ENCODE measurements around the gene CACNB2. TPM values are rescaled to one million over a fixed set of nuclear protein-coding genes. Genes with fewer than 3 reads are reported as not detected.
A peak's percentile ranks its signal among the peaks of the same experiment; 100 is the strongest.

The CACNB2 gene
- polyA plus RNA-seq, 1 of the 3 experiments (the other 2 are of a cell fraction) = 0.74 TPM

- H3K79me2 ChIP-seq (ENCODE audit: insufficient read depth) = no peaks in the 10 kb centered on the region
- no peaks in the 10 kb centered on the region for H3K36me3 ChIP-seq (replicated peaks in 1 of 2; ENCODE audit: control insufficient read depth in 1 of 2, insufficient read depth in 2 of 2, low read length in 1 of 2)
- no peak overlapping the region for H3K27ac ChIP-seq (ENCODE audit: low read depth in 2 of 2, low read length in 1 of 2)
- H3K4me3 ChIP-seq (ENCODE audit: low read depth in 2 of 2, low read length in 1 of 2) = no peak overlapping the region
- DNase-seq = no peak
- POLR2A ChIA-PET = no interaction called here
- no peaks in the 10 kb centered on the region for H4K20me1 ChIP-seq (ENCODE audit: insufficient read depth)
- no peak overlapping the region for H3K9ac ChIP-seq
- no peak overlapping the region for H2AFZ ChIP-seq (ENCODE audit: low read depth)
- WGBS (ENCODE audit: low lambda C conversion rate) = 68% methylated on average over 2 of the region's 2 CpGs
- no peaks in the 10 kb centered on the region for H3F3A ChIP-seq (replicated peaks; ENCODE audit: insufficient read depth)
- TF ChIP-seq REST (IDR thresholded peaks at IDR 0.05; ENCODE audit: low read depth, low read length) = peak; percentile 81
- no peak for TF ChIP-seq RXRA (IDR thresholded peaks at IDR 0.05; ENCODE audit: borderline replicate concordance, low read depth)
- TF ChIP-seq TCF12 (IDR thresholded peaks at IDR 0.05) = no peak
- CTCF ChIA-PET = no interaction called here
- no peak overlapping the region for H3K4me2 ChIP-seq
- no peaks in the 10 kb centered on the region for H3K9me3 ChIP-seq
- no peaks in the 10 kb centered on the region for H3K4me1 ChIP-seq (ENCODE audit: control insufficient read depth in 1 of 2, insufficient read depth in 2 of 2, low read depth in 1 of 2, low read length in 1 of 2)
- H3K9me2 ChIP-seq = no peaks in the 10 kb centered on the region
- H3K27me3 ChIP-seq (ENCODE audit: insufficient read depth) = no peaks in the 10 kb centered on the region
Observed at GRCh38 chr10:18469125-18469524, 328.9 kb downstream of the CACNB2 start.

GRCh38 chr10:18472977-18473376 lies 332.8 kb downstream of the CACNB2 start:
- H3K79me2 ChIP-seq (ENCODE audit: insufficient read depth) = no peaks in the 10 kb centered on the region
- ChIA-PET POLR2A (no interaction called here), CTCF (interaction anchor here (1.0 kb wide), 1 partner anchor 318 kb away, joined by 3 read pairs; no protein-coding TSS in a partner anchor)
- 79% methylated on average over 5 of the region's 5 CpGs for WGBS (ENCODE audit: low lambda C conversion rate)
- H3K4me3 ChIP-seq (ENCODE audit: low read depth in 2 of 2, low read length in 1 of 2) = no peak overlapping the region
- TF ChIP-seq YY1 (IDR thresholded peaks at IDR 0.05; ENCODE audit: low read depth) (no peak), RAD21 (IDR thresholded peaks at IDR 0.05; ENCODE audit: low read length) (peak; percentile 42; the same call in 1 of the 2 replicates), CHD2 (IDR thresholded peaks at IDR 0.05; ENCODE audit: low read length, partially characterized antibody) (no peak), CTCF (IDR thresholded peaks at IDR 0.05) (peak; percentile 30; the same call in 1 of the 2 replicates), POLR2AphosphoS5 (IDR thresholded peaks at IDR 0.05; ENCODE audit: low read depth, low read length) (no peak)
- H3K27ac ChIP-seq (ENCODE audit: low read depth in 2 of 2, low read length in 1 of 2) = no peak overlapping the region
- no peaks in the 10 kb centered on the region for H3K9me2 ChIP-seq
- H3K27me3 ChIP-seq (ENCODE audit: insufficient read depth) = no peaks in the 10 kb centered on the region
- no peak overlapping the region for H3K9ac ChIP-seq
- H3F3A ChIP-seq (replicated peaks; ENCODE audit: insufficient read depth) = no peaks in the 10 kb centered on the region
- H3K9me3 ChIP-seq = no peaks in the 10 kb centered on the region
- H2AFZ ChIP-seq (ENCODE audit: low read depth) = no peak overlapping the region
- no peaks in the 10 kb centered on the region for H3K4me1 ChIP-seq (ENCODE audit: control insufficient read depth in 1 of 2, insufficient read depth in 2 of 2, low read depth in 1 of 2, low read length in 1 of 2)
- H3K4me2 ChIP-seq = no peak overlapping the region
- peak; percentile 18 for DNase-seq
- H3K36me3 ChIP-seq (replicated peaks in 1 of 2; ENCODE audit: control insufficient read depth in 1 of 2, insufficient read depth in 2 of 2, low read length in 1 of 2) = no peaks in the 10 kb centered on the region
- H4K20me1 ChIP-seq (ENCODE audit: insufficient read depth) = no peaks in the 10 kb centered on the region
